ENCODE data around the gene EYA3.

GRCh38 chr1:27954186-27954585 lies 134.2 kb downstream of the EYA3 start:
- TF ChIP-seq CTCF (conservative IDR thresholded peaks at IDR 0.05) (no peak), ZFX (IDR thresholded peaks at IDR 0.05) (no peak)
